ENCODE results near the gene ANKRD52. TPM values are rescaled to one million over a fixed set of nuclear protein-coding genes. Genes with fewer than 3 reads are reported as not detected.

Gene ANKRD52
- total RNA-seq, 1 experiment from 2014 or later: 56.6 TPM

- TF ChIP-seq ZBTB33 (IDR thresholded peaks at IDR 0.05; ENCODE audit: extremely low read depth, insufficient replicate concordance, low read length): peak; percentile 27
- peak; percentile 47 for TF ChIP-seq TCF7L2 (IDR thresholded peaks at IDR 0.05; ENCODE audit: borderline replicate concordance, extremely low read depth, insufficient read depth, insufficient read length)
- TF ChIP-seq ATF3 (IDR thresholded peaks at IDR 0.05): no peak
- no peak for TF ChIP-seq REST (IDR thresholded peaks at IDR 0.05; ENCODE audit: low read depth)
- no peak for TF ChIP-seq YY1 (IDR thresholded peaks at IDR 0.05; ENCODE audit: extremely low read depth, insufficient replicate concordance, low read depth, low read length)
- TF ChIP-seq JUND (IDR thresholded peaks at IDR 0.05): no peak
- TF ChIP-seq CBX3 (IDR thresholded peaks at IDR 0.05; ENCODE audit: low read depth): peak; percentile 74
- TF ChIP-seq MAX (IDR thresholded peaks at IDR 0.05): peak; percentile 87
- no peak for TF ChIP-seq EZH2 (IDR thresholded peaks at IDR 0.05)
- TF ChIP-seq POLR2AphosphoS5 (IDR thresholded peaks at IDR 0.05; ENCODE audit: low read depth, low read length): peak; percentile 68
- peak; percentile 96 for TF ChIP-seq SP1 (IDR thresholded peaks at IDR 0.05; ENCODE audit: low read depth)
- TF ChIP-seq RAD21 (IDR thresholded peaks at IDR 0.05; ENCODE audit: low read depth): peak; percentile 74
- TF ChIP-seq ZFX (IDR thresholded peaks at IDR 0.05): no peak
Observed at GRCh38 chr12:56224102-56224701, 34.0 kb downstream of the ANKRD52 start, which contains the start of gene NABP2 (continued).

Measured in HCT116 (cell line).